HEK293 (cell line): ENCODE data around the gene SZRD1.

ENCODE experiments used
- CTCF ChIA-PET: fragments of 350-600 bp; formaldehyde crosslinking; extraction: SDS; loops from one replicate; lab custom pipeline; 2021; ENCODE audit warnings: antibody characterized with exemption; lab: Yijun Ruan, JAX
- POLR2A ChIA-PET: fragments of 300-600 bp; formaldehyde crosslinking; extraction: SDS; loops from one replicate; lab custom pipeline; 2020; ENCODE audit warnings: antibody characterized with exemption, inconsistent platforms; lab: Yijun Ruan, JAX
- H3K27ac ChIP-seq: fragments of 200-500 bp; sonication (Bioruptor generic); 2 replicates; pipeline ENCODE4 v1.5.1; 2014; ENCODE audit warnings: low read depth, low read length, control low read depth, inconsistent platforms; ENCODE audit errors: extremely low read depth
- H3K36me3 ChIP-seq, 2 experiments: fragments of 200-500 bp in 1 of 2; sonication (Bioruptor generic) in 1 of 2; 1 replicate in 1 of 2; 2 replicates in 1 of 2; pipeline ENCODE4 v1.5.1; 2014 to 2017; ENCODE audit warnings: inconsistent platforms in 2 of 2, low read length in 2 of 2; ENCODE audit not compliant: control insufficient read depth in 2 of 2, insufficient read depth in 1 of 2
- H3K4me1 ChIP-seq: fragments of 200-500 bp; sonication (Bioruptor generic); 2 replicates; pipeline ENCODE4 v1.5.1; 2014; ENCODE audit warnings: mild to moderate bottlenecking, low read length, inconsistent platforms; ENCODE audit not compliant: control insufficient read depth, insufficient read depth
- H3K4me3 ChIP-seq: 2 replicates; pipeline ENCODE4 v1.5.1; 2011; ENCODE audit warnings: low read depth, mild to moderate bottlenecking, control low read depth, low read length, moderate library complexity
- H3K9me3 ChIP-seq: fragments of 200-500 bp; sonication (Bioruptor generic); 2 replicates; pipeline ENCODE4 v1.5.1; 2014; ENCODE audit warnings: low read depth, low read length, inconsistent platforms; ENCODE audit not compliant: control insufficient read depth, insufficient read depth
- ELK4 ChIP-seq: IDR thresholded peaks from 2 replicates; pipeline ENCODE4 v1.6.1; 2011; ENCODE audit warnings: mild to moderate bottlenecking, low read depth, low read length, borderline replicate concordance
- HOXA7 ChIP-seq: sonication (generic); formaldehyde crosslinking; IDR thresholded peaks from 2 replicates; pipeline ENCODE4 v1.8.1; 2022; ENCODE audit warnings: missing genetic modification reagents, borderline replicate concordance
- SCRT2 ChIP-seq: fragments of 450-650 bp; formaldehyde crosslinking; IDR thresholded peaks from 2 replicates; pipeline ENCODE4 v1.5.1; 2016; ENCODE audit warnings: missing biosample characterization, missing genetic modification characterization
- ZFP3 ChIP-seq: fragments of 450-650 bp; formaldehyde crosslinking; IDR thresholded peaks from 2 replicates; pipeline ENCODE4 v1.5.1; 2016; ENCODE audit warnings: low read depth, missing biosample characterization, missing genetic modification characterization
- ZNF140 ChIP-seq: fragments of 450-650 bp; formaldehyde crosslinking; IDR thresholded peaks from 2 replicates; pipeline ENCODE4 v1.5.1; 2016; ENCODE audit warnings: missing biosample characterization, missing genetic modification characterization
- ZNF157 ChIP-seq: fragments of 450-650 bp; formaldehyde crosslinking; IDR thresholded peaks from 2 replicates; pipeline ENCODE4 v1.5.1; 2016; ENCODE audit warnings: missing biosample characterization, missing genetic modification characterization
- ZNF248 ChIP-seq: fragments of 450-650 bp; formaldehyde crosslinking; IDR thresholded peaks from 2 replicates; pipeline ENCODE4 v1.5.1; 2017; ENCODE audit warnings: missing biosample characterization, missing genetic modification characterization
- ZNF549 ChIP-seq: fragments of 450-650 bp; IDR thresholded peaks from 2 replicates; pipeline ENCODE4 v1.5.1; 2018; ENCODE audit warnings: missing biosample characterization, missing genetic modification characterization, mild to moderate bottlenecking, inconsistent platforms, moderate library complexity
- ZNF623 ChIP-seq: fragments of 450-650 bp; formaldehyde crosslinking; IDR thresholded peaks from 2 replicates; pipeline ENCODE4 v1.5.1; 2016; ENCODE audit warnings: missing biosample characterization, missing genetic modification characterization
- TF ChIP-seq, protein P1 (sequence below): fragments of 450-650 bp; formaldehyde crosslinking; IDR thresholded peaks from 2 replicates; pipeline ENCODE4 v1.5.1; 2017; ENCODE audit warnings: missing biosample characterization, missing genetic modification characterization
- TF ChIP-seq, protein P2 (sequence below): fragments of 450-650 bp; formaldehyde crosslinking; IDR thresholded peaks from 2 replicates; pipeline ENCODE4 v1.5.1; 2016; ENCODE audit warnings: missing biosample characterization, missing genetic modification characterization
- TF ChIP-seq, protein P3 (sequence below): fragments of 450-650 bp; formaldehyde crosslinking; IDR thresholded peaks from 2 replicates; pipeline ENCODE4 v1.5.1; 2016; ENCODE audit warnings: missing biosample characterization, missing genetic modification characterization
- TF ChIP-seq, protein P4 (sequence below): fragments of 450-650 bp; formaldehyde crosslinking; IDR thresholded peaks from 2 replicates; pipeline ENCODE4 v1.5.1; 2016; ENCODE audit warnings: missing biosample characterization, missing genetic modification characterization, borderline replicate concordance

SZRD1 gene

GRCh38 chr1:16420424-16421118, 53.5 kb downstream of the SZRD1 start (continued):
- no peak for TF ChIP-seq HOXA7 (CRISPR knock-in tag)
- TF ChIP-seq, protein P1, sequence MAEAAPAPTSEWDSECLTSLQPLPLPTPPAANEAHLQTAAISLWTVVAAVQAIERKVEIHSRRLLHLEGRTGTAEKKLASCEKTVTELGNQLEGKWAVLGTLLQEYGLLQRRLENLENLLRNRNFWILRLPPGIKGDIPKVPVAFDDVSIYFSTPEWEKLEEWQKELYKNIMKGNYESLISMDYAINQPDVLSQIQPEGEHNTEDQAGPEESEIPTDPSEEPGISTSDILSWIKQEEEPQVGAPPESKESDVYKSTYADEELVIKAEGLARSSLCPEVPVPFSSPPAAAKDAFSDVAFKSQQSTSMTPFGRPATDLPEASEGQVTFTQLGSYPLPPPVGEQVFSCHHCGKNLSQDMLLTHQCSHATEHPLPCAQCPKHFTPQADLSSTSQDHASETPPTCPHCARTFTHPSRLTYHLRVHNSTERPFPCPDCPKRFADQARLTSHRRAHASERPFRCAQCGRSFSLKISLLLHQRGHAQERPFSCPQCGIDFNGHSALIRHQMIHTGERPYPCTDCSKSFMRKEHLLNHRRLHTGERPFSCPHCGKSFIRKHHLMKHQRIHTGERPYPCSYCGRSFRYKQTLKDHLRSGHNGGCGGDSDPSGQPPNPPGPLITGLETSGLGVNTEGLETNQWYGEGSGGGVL (tag by site-specific recombination) = no peak
- no peak for TF ChIP-seq ZFP3 (tag by site-specific recombination)
- no peak for TF ChIP-seq ZNF623 (tag by site-specific recombination)
- TF ChIP-seq ZNF157 (tag by site-specific recombination) = no peak
- TF ChIP-seq ELK4 = no peak
- TF ChIP-seq ZNF549 (tag by site-specific recombination) = no peak
- TF ChIP-seq ZNF140 (tag by site-specific recombination) = no peak

GRCh38 chr1:16421201-16421600, 54.2 kb downstream of the SZRD1 start:
- Histone ChIP-seq H3K9me3 (no peaks in the 10 kb centered on the region), H3K27ac (no peak overlapping the region), H3K4me3 (no peak overlapping the region), H3K4me1 (no peaks in the 10 kb centered on the region), H3K36me3 (no peaks in the 10 kb centered on the region)
- TF ChIP-seq SCRT2 (tag by site-specific recombination) (no peak), ZNF248 (no peak)
- TF ChIP-seq, protein P2, sequence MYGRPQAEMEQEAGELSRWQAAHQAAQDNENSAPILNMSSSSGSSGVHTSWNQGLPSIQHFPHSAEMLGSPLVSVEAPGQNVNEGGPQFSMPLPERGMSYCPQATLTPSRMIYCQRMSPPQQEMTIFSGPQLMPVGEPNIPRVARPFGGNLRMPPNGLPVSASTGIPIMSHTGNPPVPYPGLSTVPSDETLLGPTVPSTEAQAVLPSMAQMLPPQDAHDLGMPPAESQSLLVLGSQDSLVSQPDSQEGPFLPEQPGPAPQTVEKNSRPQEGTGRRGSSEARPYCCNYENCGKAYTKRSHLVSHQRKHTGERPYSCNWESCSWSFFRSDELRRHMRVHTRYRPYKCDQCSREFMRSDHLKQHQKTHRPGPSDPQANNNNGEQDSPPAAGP = no peak
- ChIA-PET CTCF (interaction anchor here (0.7 kb wide), 1 partner anchor 19 kb away, joined by 5 read pairs; no protein-coding TSS in a partner anchor), POLR2A (no interaction called here)

DNA sequence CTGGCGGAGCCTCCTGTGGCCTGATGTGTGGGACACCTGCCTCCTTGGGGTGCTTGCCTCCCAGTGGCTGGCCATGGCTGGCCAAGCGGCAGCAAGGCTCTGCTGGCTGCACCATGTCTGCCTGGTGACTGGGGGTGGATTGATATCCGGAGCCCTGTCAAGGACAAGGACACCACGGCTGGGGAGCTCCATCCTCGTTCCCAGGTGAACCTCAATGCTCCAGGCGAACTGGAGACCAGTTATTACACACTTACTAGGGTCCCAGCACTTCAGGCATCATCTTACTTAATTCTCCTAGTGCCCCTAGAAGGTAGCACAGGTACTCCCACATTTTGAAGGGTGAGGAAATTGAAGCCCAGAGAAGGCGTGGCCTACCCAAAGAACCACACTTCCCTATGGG, 55.0 kb downstream of the SZRD1 start:
- Histone ChIP-seq H3K36me3 (no peaks in the 10 kb centered on the region), H3K9me3 (no peaks in the 10 kb centered on the region), H3K27ac (no peak overlapping the region), H3K4me3 (no peak overlapping the region), H3K4me1 (no peaks in the 10 kb centered on the region)
- TF ChIP-seq, protein P3, sequence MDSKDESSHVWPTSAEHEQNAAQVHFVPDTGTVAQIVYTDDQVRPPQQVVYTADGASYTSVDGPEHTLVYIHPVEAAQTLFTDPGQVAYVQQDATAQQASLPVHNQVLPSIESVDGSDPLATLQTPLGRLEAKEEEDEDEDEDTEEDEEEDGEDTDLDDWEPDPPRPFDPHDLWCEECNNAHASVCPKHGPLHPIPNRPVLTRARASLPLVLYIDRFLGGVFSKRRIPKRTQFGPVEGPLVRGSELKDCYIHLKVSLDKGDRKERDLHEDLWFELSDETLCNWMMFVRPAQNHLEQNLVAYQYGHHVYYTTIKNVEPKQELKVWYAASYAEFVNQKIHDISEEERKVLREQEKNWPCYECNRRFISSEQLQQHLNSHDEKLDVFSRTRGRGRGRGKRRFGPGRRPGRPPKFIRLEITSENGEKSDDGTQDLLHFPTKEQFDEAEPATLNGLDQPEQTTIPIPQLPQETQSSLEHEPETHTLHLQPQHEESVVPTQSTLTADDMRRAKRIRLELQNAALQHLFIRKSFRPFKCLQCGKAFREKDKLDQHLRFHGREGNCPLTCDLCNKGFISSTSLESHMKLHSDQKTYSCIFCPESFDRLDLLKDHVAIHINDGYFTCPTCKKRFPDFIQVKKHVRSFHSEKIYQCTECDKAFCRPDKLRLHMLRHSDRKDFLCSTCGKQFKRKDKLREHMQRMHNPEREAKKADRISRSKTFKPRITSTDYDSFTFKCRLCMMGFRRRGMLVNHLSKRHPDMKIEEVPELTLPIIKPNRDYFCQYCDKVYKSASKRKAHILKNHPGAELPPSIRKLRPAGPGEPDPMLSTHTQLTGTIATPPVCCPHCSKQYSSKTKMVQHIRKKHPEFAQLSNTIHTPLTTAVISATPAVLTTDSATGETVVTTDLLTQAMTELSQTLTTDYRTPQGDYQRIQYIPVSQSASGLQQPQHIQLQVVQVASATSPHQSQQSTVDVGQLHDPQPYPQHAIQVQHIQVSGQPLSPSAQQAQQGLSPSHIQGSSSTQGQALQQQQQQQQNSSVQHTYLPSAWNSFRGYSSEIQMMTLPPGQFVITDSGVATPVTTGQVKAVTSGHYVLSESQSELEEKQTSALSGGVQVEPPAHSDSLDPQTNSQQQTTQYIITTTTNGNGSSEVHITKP (tag by site-specific recombination) = peak; percentile 54
- TF ChIP-seq, protein P4, sequence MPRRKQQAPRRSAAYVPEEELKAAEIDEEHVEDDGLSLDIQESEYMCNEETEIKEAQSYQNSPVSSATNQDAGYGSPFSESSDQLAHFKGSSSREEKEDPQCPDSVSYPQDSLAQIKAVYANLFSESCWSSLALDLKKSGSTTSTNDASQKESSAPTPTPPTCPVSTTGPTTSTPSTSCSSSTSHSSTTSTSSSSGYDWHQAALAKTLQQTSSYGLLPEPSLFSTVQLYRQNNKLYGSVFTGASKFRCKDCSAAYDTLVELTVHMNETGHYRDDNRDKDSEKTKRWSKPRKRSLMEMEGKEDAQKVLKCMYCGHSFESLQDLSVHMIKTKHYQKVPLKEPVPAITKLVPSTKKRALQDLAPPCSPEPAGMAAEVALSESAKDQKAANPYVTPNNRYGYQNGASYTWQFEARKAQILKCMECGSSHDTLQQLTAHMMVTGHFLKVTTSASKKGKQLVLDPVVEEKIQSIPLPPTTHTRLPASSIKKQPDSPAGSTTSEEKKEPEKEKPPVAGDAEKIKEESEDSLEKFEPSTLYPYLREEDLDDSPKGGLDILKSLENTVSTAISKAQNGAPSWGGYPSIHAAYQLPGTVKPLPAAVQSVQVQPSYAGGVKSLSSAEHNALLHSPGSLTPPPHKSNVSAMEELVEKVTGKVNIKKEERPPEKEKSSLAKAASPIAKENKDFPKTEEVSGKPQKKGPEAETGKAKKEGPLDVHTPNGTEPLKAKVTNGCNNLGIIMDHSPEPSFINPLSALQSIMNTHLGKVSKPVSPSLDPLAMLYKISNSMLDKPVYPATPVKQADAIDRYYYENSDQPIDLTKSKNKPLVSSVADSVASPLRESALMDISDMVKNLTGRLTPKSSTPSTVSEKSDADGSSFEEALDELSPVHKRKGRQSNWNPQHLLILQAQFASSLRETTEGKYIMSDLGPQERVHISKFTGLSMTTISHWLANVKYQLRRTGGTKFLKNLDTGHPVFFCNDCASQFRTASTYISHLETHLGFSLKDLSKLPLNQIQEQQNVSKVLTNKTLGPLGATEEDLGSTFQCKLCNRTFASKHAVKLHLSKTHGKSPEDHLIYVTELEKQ (tag by site-specific recombination) = no peak
- ChIA-PET POLR2A (no interaction called here), CTCF (interaction anchor here (0.6 to 0.7 kb wide), 2 partner anchors 18 to 19 kb away, joined by 3 to 5 read pairs; partner anchors contain the start of gene NECAP2)
